GM12891 (cell line): Measurements from ENCODE around the gene IL1RN.
A peak's percentile ranks its signal among the peaks of the same experiment; 100 is the strongest.

Source experiments
- DNase-seq: peaks from one replicate; pipeline ENCODE4 v3.0.0; 2011; ENCODE audit warnings: low spot score; ENCODE audit not compliant: insufficient read length
- FAIRE-seq: peaks from 2 replicates; lab custom pipeline; 2011; peaks lifted over from hg19 to GRCh38; lab: Jason Lieb, UNC
- PAX5 ChIP-seq: IDR thresholded peaks from 2 replicates; pipeline ENCODE4 v1.6.1; 2011; ENCODE audit warnings: low read length, moderate library complexity, mild to moderate bottlenecking; ENCODE audit not compliant: insufficient read depth, severe bottlenecking
- POLR2A ChIP-seq: IDR thresholded peaks from 2 replicates; pipeline ENCODE4 v1.6.1; 2011; ENCODE audit warnings: low read depth, low read length, control low read depth
- POLR2AphosphoS5 ChIP-seq: IDR thresholded peaks from 2 replicates; pipeline ENCODE4 v1.6.1; 2011; ENCODE audit warnings: low read depth, low read length, control low read depth
- POU2F2 ChIP-seq: IDR thresholded peaks from 2 replicates; pipeline ENCODE4 v1.6.1; 2011; ENCODE audit warnings: low read depth, mild to moderate bottlenecking, control low read depth, low read length, moderate library complexity
- SPI1 ChIP-seq: IDR thresholded peaks from 2 replicates; pipeline ENCODE4 v1.6.1; 2011; ENCODE audit warnings: low read depth, low read length, control low read depth
- TAF1 ChIP-seq: IDR thresholded peaks from 2 replicates; pipeline ENCODE4 v1.6.1; 2011; ENCODE audit warnings: low read depth, low read length, control low read depth

Gene IL1RN

DNA sequence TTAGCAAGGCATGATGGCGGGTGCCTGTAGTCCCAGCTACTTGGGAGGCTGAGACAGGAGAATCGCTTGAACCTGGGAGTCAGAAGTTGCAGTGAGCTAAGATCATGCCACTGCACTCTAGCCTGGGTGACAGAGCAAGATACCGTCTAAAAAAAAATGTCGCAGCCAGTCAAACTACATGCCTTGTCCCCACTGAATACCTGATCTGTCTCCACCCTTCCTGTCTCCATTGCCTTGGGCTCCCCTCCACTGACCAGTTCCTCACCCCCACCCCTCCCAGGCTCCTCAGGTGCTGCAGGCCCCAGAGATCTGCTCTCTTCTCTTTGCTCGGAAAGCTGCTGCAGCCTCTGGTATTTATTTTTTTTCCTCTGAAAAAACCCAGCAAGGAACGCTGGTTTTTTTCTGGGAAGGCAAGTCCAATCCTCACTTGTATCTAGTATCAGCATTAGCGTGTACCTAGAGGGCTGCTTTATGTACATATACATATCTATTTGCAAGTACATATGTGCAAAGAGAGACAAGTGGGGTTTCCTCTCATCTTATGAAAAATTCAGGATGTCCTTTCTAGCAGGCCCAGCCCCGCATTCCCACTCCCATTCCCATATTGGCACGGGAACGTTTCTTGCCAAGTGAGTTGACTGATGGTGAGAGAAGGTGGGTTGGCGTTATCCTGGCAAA is 50.8 kb downstream of the IL1RN start:
- FAIRE-seq (peak; percentile 13), DNase-seq (no peak)
- no peak for TF ChIP-seq PAX5

DNA sequence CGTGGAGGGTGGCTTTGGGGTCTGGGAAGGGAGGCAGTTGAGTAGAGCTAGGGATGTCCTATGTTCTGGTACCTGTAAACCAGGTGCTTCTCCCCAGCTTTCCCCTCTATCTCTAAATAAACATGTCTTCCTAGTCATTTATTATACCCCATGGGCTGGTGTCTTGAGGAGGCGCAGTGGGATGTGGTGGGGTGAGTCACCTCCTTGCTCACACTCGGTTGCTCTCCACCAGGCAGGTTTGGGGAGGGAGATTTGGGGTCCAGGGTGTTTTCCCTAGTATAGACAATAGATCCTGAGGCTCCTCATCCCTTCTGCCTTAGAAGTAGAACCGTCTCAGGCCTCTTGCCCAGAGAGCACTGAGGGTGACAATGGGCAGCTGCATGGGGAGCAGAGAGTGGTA is 51.5 kb downstream of the IL1RN start:
- DNase-seq = no peak
- no peak for FAIRE-seq
- no peak for TF ChIP-seq PAX5
- TF ChIP-seq POLR2AphosphoS5 = no peak
- TF ChIP-seq POU2F2 = no peak
- no peak for TF ChIP-seq TAF1
- no peak for TF ChIP-seq SPI1
- TF ChIP-seq POLR2A = no peak

DNA sequence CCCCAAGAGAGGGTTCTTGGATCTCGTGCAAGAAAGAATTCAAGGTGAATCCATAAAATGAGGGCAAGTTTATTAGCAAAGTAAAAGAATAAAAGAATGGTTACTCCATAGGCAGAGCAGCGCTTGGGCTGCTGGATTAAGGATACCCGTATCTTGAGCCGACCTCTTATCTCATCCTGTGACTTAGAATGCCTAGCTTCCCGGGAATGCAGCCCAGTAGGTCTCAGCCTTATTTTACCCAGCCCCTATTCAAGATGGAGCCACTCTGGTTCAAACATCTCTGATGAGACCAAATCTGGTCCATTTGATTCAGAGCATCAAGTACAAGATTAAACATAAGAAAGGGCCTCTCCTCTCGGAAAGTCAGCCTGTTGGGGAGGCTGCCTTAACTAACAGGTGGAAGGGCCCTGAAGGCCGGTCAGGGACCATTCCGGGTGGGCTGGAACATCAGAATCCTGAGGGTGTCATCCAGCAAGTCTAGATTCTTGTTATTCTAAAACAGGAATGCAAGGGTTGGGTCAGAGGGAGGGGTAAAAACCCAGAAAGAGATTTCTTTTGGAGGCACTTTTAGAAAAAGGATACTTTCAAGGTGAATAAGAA is 52.1 kb downstream of the IL1RN start:
- TF ChIP-seq TAF1 (no peak), PAX5 (no peak), POLR2A (no peak), POU2F2 (no peak), SPI1 (no peak), POLR2AphosphoS5 (no peak)
- FAIRE-seq = no peak
- DNase-seq = no peak

DNA sequence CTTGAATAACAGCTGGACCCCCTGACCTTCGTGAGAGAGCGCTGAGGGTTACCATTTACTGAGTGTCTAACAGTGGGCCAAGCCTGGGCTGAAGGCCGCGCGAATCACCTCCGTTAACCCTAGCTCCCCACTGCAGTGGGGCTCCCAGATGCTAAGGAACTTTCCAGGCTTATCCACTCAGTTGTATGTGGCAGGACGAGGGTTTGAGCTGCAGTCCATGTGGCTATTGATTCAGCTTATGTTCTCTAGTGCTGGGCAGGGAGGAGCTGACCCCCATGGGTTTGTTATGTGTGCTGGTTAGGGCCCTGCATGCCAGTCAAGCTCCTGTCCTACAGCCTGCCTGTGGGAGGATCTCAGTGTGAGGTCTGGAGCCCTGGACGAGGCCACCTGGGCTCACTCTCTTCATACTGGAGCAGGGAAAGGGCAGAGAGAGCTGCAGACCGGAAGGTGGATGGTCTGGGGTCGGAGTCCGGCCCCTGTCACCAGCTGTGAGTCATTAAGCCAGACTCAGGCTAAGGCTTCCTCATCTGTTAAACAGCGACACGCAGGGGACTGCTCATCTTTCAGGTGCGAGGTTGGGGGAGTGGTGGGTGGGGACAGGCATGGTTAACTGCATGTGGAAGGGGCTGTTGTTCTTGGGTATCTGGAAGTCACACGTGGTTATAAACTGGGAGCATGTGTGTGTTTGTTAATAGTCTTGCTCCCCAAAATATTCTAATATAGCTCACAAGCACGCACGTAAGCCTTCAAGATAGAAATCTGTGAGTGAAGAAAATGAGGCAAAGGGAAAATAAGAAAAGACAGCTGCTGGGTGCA is 52.9 kb downstream of the IL1RN start:
- FAIRE-seq (no peak), DNase-seq (no peak)
- no peak for TF ChIP-seq SPI1
- TF ChIP-seq POU2F2 = no peak
- no peak for TF ChIP-seq POLR2A
- TF ChIP-seq TAF1 = no peak
- TF ChIP-seq POLR2AphosphoS5 = no peak
- no peak for TF ChIP-seq PAX5

DNA sequence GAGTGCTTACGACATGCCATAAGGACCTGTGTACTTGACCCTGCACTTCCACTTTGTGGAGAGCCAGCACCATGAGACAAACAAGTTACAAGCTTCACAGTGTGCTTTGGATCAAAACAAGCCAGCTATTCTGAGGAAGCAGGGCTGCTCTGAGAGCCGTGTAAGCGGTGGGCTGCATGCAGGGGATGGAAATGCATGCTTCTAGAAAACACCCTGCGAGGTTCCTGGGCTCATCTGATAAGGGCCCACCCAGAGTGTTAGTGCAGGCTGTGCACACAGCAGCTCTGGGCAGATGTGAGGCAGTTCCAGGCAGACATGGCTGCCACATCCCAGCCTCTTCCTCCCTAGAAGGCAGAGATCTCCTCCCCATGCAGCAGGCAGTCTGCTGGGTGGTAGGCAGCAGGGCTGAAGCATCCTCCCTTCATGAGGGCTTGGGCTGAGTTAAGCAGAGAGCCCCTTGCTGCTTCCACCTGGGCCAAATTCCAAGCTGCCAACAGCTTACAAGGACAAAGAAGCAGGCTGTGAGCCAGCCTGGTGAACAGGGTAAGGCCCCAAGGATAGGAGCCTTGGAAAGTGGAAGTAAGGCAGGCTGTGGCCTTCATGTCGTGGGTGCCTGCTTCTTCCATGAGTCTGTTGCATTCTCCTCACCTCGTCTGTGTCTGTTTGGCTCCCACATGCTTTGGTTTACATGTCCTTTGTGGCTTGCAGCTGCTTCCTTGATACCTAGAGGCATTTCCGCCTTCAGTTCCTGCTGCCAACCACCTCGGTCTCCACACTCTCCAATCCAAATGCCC is 54.1 kb downstream of the IL1RN start:
- TF ChIP-seq POU2F2 = no peak
- TF ChIP-seq SPI1 = no peak
- TF ChIP-seq POLR2A = 0 out of 2 replicates have a peak, but pooled peaks have one; percentile 38
- TF ChIP-seq TAF1 = no peak
- TF ChIP-seq PAX5 = no peak
- peak; percentile 58 for TF ChIP-seq POLR2AphosphoS5
- FAIRE-seq = no peak
- no peak for DNase-seq

DNA sequence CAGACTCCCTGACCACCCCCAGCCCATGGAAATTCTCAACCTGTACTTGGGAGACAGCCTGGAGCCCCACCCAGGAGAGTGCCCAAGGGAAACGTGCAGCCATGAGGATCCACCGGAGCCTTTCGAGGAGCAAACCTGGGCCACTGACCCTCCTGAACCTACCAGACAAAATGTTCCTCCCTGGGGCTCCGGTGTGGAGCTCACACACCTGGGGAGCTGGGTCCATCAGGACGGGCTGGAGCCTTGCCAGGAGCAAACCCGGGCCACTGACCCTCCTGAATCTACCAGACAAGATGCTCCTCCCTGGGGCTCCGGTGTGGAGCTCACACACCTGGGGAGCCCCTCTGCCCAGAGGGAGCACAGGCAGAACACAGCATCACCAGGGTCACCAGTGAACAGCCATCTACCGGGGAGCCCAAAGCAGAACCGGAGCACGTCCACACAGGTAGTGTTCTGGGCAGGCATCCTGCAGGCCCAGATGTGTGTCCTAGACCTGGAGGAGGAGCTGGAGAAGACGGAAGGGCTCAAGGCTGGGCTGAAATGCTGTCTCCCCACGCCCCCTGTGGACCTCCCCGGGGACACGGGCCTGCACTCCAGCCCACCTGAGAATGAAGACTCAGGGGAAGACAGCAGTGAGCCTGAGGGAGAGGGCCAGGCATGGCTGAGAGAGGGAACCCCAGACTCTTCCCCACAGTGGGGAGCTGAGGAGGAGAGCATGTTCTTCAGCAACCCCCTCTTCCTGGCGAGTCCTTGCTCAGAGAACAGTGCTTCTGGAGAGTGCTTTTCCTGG is 55.3 kb downstream of the IL1RN start:
- no peak for TF ChIP-seq TAF1
- no peak for TF ChIP-seq PAX5
- TF ChIP-seq POLR2AphosphoS5 = 0 out of 2 replicates have a peak, but pooled peaks have one; percentile 8
- no peak for DNase-seq
- no peak for FAIRE-seq

DNA sequence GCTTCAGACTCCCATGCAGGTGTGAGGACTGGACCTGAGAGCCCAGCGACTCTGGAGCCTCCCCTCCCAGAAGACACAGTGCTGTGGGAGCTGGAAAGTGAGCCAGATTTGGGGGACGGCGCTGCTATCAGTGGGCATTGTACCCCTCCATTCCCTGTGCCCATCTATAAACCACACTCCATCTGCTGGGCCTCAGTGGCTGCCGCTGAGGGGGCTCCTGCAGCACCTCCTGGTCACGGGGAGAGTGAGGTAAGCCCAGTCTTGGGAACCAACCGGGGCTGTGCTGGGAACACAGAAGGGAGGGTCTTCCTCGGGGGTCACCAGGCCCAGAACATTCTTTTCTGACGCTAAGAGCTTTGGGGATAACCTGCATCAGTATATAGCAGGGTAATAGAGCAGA is 55.9 kb downstream of the IL1RN start:
- TF ChIP-seq PAX5 (no peak), POLR2AphosphoS5 (0 out of 2 replicates have a peak, but pooled peaks have one; percentile 13)
- no peak for DNase-seq
- no peak for FAIRE-seq
